ENCODE results near the gene PSIP1.
"Not testable (repeated sequence)": the region's sequence is repeated elsewhere in the genome, so short reads cannot be mapped to it uniquely, and the experiment has no call there.

PSIP1 gene

DNA sequence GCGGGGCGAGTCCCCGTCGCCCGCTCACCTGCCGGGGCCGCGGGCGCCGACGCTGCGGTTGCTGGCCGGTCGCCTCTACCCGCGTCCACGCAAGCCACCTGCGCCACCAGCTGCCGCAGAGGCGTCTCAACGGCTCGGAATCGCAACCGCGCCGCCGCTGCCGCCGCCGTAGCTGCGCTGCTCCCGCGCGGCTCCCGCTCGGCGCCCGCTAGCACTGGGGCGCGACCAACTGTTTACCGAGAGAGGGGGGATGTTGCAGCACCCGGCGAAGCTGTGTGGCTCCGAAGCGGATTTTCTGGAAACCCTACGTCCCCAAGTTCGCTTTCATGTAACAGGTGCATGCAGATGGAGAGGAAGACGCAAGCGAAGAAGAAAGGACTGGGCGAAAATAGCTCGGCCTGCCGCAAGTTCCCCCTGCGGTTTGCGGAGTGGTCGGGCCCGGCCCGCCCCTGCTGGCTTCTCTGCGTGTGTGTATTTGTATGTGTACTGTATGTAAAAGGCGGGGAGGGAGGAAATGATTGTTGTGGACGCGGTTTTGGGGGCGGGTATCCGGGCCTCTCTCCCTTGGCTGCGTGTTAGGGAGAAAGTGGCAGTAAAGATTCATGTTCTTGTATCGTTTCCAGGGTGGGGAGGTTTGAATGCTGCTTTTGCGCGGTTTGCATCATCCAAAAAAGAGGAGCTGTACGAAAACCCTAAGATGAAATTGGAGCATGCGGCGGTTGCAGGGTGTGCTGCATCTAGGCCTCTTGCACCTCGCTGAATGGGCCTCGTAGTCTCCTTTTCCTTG, at the start of gene PSIP1:
Gene PSIP1 (minus strand): TSS at position 182 of the 787 bp plus-strand sequence. CDS start 782 bp downstream, outside the sequence.
- DNase-seq (ENCODE audit: low spot score): peak; percentile 81

DNA sequence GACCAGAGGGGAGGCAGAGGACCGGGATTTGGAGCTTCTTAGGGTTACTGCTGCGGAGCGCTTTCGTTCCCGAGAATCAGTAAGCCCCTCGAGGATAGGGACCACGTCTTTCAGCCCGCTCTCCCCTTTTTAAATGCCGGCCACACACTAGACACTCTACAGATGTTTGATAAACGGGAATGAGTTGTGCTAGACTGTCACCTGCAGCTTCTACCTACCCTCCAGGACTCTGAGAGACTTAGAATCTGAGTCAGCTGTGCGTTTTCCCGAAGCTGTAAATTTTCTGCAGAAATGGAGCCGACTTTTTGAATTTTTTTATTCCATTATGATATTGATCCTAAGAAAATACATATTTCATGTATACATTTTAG, 42.7 kb upstream of the PSIP1 start:
- DNase-seq (ENCODE audit: low spot score): no peak

DNA sequence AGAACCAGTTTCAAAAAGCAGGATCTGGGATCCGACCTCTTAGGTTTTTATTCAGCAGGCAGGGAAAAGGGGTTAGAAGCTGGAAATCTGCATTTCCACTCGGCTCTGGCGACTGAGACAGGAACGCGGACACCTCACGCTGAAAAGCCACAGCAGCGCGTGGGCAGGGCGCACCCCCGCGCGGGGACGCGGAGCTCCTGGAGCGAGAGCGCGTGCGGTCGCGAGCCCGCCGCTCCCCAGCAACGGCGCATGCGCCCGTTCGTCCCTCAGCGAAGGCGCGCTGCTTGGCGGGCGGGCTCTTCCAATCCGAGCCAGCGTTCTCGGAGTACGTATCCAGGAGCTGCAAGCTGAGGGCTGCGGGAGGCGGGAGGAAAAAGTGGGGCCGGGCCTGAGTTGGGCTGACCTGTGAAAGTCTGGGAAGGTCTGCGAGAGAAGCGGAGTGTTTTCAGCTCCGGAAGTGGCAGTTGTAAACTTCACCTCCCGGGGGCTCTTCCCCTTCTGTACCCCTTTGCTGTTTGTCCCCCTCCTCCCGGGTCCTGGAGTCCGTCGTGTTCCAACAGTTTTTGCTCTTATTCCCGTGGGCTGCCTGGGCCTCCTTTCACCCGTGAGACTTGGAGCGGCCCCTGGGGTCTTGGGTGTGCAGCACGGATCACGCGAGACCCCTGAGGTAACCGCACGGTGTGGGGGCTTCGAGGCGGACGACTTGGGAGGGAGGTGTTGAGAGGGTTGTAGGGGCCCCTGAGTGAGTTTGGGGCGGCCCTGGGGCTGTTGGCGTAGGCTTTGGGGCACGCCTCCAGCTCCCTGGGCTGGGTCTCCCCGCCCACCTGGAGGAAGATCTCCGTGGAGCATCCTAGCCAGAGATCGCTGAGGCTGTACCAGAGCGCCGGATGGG, 42.1 kb upstream of the PSIP1 start, which contains the start of gene CCDC171:
Gene CCDC171 (plus strand): TSS at position 408 of the 892 bp plus-strand sequence. CDS start 11,046 bp downstream, outside the sequence.
- DNase-seq (ENCODE audit: low spot score): peak; percentile 99

DNA sequence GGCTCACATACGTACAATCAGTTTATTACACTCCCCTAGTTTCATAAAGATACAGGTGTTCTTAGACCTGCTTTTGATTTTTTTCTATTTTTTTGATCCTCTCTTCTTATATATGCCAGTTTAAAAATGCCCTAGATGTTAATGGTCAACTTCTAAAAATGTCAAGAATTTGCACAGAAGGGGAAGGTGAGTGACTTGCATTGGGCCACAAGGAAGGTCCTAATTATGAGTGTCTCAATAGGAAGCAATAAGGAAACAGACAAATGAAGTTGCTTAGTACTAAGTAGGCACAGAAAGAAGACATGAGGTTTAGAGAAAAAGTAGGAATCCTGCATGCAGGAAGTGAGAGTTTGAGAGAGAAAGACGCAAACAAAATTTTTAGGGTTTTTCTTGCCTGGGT, 38.8 kb upstream of the PSIP1 start:
- no peak for DNase-seq (ENCODE audit: low spot score)

DNA sequence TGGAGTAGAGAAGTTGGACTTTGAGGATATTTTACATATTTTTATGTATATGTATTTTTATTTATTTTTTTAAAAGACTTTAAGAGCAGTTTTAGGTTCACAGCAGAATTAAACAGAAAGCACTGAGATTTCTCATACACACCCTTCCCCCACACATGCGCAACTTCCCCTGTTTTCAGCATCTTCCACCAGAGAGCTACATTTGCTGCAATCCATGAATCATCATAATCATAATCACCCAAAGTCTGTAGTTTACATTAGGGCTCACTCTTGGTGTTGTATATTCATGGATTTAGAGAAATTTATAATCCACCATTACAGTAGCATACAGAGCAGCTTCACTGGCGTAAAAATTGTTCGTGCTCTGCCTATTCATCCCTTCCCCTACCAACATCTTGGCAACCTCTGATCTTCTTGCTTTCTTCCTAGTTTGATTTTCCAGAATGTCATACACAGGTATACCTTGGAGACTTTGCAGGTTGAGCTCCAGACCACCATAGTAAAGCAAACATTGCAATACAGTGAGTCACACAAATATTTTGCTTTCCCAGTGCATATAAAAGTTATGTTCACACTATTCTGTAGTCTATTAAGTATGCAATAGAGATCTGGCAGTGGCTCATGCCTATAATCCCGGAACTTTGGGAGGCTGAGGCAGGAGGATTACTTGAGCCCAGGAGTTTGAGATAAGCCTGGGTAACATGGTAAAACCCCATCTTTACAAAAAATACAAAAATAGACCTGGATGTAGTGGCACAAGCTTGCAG, 32.5 kb upstream of the PSIP1 start:
- no peak for DNase-seq (ENCODE audit: low spot score)

DNA sequence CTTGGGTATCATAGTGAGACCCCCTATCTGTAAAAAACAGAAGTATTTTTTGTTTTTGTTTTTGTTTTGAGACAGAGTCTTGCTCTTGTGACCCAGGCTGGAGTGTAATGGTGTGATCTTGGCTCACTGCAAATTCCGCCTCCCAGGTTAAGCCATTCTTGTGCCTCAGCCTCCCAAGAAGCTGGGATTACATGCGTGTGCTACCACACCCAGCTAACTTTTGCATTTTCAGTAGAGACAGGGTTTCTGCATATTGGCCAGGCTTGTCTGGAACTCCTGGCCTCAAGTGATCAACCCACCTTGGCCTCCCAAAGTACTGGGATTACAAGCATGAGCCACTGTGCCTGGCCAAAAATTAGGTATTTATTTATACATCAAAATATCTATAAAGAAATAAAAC, 31.9 kb upstream of the PSIP1 start:
- DNase-seq (ENCODE audit: low spot score): no peak

GRCh38 chr9:15541872-15542271, 31.1 kb upstream of the PSIP1 start:
- DNase-seq (ENCODE audit: low spot score): no peak

DNA sequence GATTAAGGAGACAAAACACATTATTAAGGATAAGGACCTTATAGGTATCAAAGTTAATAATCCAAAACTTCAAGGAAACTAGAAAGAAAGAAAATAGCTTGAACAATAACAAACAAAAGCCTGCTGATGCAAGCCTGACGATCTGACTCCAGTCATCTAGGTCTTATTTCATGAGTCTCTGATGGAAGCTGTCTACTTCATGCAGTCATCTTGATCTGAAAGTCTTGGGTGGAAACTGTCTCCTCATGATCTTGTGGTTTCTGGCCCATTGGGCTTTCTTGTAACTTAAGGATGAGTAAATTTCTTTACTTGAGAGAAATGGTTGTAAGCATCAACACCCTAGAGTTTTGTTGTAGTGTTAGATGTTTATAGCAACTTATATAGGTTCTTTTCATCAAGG, 20.6 kb upstream of the PSIP1 start:
- DNase-seq (ENCODE audit: low spot score): no peak

GRCh38 chr9:15529566-15530324, 19.0 kb upstream of the PSIP1 start:
- no peak for DNase-seq (ENCODE audit: low spot score)

GRCh38 chr9:15527035-15527434, 16.3 kb upstream of the PSIP1 start:
- not testable (repeated sequence) for DNase-seq (ENCODE audit: low spot score)

DNA sequence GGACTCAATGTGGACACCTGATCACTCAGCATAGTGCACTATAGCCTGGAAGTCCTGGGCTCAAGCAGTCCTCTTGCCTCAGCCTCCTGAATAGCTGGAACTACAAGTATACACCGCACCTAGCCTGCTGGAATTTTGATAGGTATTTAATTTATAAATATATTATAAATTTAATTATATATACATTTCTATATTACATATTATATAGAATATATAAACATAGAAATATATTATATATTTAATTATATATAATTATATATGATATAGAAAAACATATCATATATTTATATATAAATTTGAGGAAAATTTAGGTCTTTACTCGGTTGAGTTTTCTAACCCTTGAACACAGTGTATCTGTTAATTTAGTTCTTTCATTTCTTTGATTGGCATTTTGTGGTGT, 15.2 kb upstream of the PSIP1 start:
- DNase-seq (ENCODE audit: low spot score): no peak

GRCh38 chr9:15524845-15525455, 14.2 kb upstream of the PSIP1 start:
- no peak for DNase-seq (ENCODE audit: low spot score)

DNA sequence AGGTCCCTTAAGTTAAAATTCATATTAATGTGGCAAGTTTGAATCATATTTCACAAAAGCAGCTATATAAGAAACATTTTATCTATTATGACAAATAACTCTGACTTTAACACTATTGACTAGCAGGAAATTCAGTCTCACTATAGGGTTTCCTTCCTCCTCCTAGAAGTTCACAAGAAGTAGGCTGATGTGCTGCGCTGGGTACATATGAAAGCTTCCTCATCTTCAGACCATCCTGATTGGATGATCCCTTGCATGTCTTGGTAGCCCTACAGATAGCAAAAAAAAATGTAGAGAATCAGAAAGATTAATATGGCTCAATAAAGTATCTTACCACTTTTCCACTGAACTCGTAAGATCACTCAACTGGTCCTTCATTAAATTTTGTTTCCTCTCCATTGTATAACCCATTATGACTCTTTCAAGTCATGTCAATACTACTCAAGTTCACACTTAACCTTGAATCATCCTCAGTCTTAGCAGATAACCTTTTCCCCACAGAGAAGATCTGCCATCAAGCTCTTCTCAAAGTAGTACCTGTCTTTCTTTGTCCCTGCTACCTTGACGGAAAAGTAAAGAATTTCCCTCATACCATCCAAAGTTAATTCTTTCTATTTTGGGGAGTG, 11.5 kb upstream of the PSIP1 start:
- DNase-seq (ENCODE audit: low spot score): no peak

- DNase-seq (ENCODE audit: low spot score): no peak
These were observed 10.5 kb upstream of the PSIP1 start for GRCh38 chr9:15521254-15521653.

DNA sequence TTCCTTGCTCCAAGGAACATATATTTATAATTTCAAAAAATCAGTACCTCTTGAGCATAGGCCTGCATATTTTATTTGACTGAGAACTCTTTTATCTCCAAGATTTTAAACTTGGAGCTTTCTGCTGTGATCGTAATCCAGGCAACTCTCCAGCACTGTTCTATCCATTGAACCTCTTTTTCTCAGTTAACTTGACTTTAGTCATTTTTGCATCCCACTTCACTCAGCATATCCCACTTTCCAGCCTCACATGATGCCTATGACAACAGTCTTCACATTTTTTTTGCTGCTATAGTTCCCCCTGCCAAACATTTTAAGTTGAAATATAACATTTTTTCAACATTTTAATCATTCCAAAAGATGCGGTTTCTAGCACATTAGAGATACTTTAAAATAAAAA, 9.1 kb upstream of the PSIP1 start:
- DNase-seq (ENCODE audit: low spot score): no peak

DNA sequence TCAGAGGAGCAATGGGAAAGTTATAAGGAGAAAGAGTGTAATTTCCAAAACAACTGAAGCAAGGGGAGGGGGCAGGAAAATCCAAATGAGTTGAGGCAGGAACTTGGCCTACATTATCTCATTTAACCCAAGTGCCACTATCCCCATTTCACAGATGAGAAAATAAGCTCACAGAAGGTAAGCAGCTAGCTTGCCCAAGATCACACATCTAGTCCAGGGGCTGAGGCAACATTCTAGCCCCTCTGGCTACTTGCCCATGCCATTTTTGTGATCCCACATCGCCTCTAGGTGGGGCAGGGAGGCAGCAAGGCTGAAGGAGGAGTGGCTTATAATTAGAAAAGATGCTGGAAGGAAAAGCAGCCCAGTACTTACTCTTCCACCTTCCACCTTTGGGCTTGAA, 2.6 kb upstream of the PSIP1 start:
- DNase-seq (ENCODE audit: low spot score): no peak

GRCh38 chr9:15512889-15513288, 2.1 kb upstream of the PSIP1 start:
- no peak for DNase-seq (ENCODE audit: low spot score)

DNA sequence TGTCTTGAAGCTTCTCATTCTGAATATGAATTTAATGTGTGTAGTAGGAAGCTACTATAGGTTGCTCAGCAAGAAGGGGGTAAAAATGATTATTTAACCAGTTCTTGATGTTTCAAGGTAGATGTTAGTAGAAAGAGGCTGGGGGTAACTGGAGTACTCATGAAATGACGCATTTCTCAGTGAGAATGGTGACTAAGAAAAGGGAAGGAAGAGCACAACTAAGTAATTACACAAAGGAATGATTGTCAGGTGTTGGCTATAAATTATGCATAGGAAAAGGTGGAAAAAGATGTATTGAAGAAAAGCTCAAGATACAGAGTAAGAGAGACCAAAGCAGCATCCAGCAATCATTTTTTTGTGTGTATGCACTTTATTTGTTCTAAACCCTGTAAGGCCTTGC, 1.4 kb upstream of the PSIP1 start:
- no peak for DNase-seq (ENCODE audit: low spot score)

DNA sequence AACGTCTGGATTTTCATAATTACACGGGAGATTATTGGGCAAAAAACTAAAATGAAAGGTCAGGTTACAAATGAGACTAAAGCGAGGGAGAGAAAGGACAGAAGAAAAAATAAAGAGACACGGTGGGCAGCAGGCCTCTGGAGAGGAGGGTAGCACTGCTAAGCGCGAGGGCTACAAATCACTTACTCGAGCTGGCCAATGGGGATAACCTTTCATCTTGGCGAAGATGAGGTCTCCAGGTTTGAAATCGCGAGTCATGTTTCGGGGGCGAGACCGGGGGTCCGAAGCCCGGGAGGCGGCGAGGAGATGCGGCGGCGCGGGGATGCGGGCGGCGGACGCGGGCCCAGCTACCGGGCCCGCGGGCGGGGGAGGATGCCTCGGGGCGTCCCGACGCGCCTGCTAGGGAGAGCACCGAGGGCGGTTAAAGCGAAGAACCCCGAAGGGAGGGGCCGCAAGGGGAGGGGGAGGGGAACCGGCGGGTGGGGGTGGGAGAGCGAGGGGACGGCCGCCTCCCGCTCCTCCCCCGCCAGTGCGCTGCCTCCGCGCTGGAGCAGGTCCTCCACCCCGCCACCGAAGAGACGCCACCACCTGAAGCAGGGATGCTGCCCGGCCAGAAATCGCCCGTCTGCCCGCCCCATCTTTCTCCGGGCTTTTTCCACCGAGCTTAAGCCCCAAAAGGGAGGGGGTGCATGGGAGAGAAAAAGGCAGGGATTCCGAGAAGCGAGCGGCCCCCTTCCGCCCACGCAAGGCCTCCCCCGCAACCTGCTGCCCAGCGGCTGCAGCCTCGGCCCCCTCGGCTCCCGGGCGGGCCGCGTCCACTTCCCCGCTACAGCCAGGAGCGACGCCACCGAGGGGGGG, 610 bp downstream of the PSIP1 start:
- peak; percentile 45 for DNase-seq (ENCODE audit: low spot score)

DNA sequence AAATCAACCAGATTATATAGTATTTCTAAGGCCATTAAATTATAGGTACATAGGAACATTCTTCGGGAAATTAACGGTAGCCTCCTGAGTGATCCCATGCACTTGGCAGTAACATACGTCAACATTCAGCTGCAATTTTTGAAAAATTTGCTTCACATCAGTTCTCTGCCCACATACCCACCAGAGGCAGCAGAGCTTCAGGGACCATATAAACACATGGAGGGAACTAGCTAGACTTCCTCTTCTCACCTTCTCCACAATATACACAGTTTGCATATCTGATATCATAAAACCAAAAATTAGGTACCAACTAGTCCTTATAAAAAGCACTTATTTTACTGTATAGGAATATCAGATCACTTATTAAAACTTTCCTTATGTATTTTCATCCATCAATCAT, 4.8 kb downstream of the PSIP1 start:
- DNase-seq (ENCODE audit: low spot score): no peak
